ENCODE results near the gene VAMP8. TPM values are rescaled to one million over a fixed set of nuclear protein-coding genes. Genes with fewer than 3 reads are reported as not detected.
"Not testable (repeated sequence)": the region's sequence is repeated elsewhere in the genome, so short reads cannot be mapped to it uniquely, and the experiment has no call there.

The VAMP8 gene
- polyA plus RNA-seq, 4 donors: 18.8 to 103 (median 92.4) TPM

DNA sequence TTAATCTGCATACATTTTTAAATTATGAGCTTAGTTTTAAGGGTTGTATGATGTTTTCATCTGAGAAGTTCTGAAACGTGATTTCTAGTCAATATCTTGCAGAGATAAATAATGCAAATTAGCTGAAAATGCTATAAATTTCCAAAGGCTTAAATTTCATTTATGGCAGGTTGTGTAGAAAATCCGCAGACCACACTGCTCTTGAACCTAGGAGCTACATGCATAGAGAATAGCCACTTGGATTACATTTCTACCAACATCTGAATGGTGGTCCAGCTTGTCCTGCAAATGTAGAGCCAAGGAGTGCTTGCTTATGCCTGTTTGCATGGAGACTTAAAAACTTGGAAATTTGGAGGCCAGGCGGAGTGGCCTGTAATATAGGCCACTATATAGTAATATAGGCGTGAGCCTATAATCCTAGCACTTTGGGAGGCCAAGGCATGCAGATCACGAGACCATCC, 31.6 kb upstream of the VAMP8 start:
- no peak for DNase-seq (ENCODE audit: low read depth in 4 of 4, low spot score in 3 of 4)

DNA sequence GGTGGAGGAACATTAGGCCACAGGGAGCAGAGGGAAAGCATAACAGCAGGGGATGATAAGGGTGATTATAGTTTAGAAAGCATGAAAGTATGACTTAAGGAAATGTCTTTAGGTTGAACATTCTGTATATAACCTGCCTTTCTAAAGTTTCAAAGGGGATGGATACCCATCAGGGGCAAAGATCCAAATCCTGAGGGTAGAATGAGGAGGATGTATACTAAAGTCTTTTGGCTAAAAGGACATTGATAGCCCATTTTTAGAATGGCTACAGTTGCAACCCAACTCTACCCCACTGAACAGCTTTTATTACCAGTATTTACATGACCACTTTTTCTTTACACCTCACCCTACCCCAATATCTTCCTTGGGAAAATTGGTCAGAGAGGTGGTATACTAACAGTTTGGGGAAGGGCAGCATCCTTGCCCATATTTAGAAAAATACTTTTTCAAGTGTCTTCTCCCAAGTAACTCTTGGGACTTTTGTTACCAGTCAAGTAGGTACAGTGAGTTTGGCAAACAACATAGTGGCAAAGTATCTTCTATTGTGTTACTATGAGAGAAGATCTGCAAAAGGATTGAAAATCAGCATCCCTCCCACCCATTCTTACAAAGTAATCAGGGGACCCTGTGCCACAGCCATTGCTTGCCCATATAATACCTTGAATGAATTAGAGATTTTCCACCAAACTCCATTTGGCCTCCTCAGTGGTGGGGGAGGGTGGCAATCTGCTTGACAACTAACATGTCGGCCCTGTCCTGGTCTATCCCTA, 30.1 kb upstream of the VAMP8 start:
- DNase-seq (ENCODE audit: low read depth in 4 of 4, low spot score in 3 of 4): no peak

GRCh38 chr2:85547859-85548607, 29.4 kb upstream of the VAMP8 start:
- no peak for DNase-seq (ENCODE audit: low read depth in 4 of 4, low spot score in 3 of 4)

- DNase-seq (ENCODE audit: low read depth in 4 of 4, low spot score in 3 of 4): no peak
Measured at GRCh38 chr2:85548608-85548900, 28.8 kb upstream of the VAMP8 start.

- no peak for DNase-seq (ENCODE audit: low read depth in 4 of 4, low spot score in 3 of 4)
Measured at GRCh38 chr2:85549095-85549494, 28.3 kb upstream of the VAMP8 start.

- no peak for DNase-seq (ENCODE audit: low read depth in 4 of 4, low spot score in 3 of 4)
Measured at GRCh38 chr2:85549826-85550225, 27.6 kb upstream of the VAMP8 start.

DNA sequence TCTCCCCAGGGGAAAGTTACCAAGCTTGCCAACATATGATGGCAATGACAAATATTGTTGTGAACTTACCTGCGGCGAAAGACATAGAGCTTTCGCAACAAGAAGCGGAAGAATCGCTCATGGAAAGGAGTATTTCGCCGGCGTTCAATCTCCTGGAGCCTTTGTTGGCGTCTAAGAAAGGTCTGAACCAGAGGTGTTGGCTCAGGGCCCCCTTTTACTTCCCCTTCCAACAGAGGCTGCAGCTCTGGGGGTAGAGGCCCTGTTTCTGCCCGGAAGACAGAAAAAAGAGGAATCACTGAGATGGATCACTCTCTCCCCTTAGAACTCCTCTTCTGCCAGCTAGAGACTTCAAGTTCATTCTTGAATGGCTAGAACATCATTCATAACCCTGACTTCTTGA, 26.9 kb upstream of the VAMP8 start:
- DNase-seq (ENCODE audit: low read depth in 4 of 4, low spot score in 3 of 4): no peak

DNA sequence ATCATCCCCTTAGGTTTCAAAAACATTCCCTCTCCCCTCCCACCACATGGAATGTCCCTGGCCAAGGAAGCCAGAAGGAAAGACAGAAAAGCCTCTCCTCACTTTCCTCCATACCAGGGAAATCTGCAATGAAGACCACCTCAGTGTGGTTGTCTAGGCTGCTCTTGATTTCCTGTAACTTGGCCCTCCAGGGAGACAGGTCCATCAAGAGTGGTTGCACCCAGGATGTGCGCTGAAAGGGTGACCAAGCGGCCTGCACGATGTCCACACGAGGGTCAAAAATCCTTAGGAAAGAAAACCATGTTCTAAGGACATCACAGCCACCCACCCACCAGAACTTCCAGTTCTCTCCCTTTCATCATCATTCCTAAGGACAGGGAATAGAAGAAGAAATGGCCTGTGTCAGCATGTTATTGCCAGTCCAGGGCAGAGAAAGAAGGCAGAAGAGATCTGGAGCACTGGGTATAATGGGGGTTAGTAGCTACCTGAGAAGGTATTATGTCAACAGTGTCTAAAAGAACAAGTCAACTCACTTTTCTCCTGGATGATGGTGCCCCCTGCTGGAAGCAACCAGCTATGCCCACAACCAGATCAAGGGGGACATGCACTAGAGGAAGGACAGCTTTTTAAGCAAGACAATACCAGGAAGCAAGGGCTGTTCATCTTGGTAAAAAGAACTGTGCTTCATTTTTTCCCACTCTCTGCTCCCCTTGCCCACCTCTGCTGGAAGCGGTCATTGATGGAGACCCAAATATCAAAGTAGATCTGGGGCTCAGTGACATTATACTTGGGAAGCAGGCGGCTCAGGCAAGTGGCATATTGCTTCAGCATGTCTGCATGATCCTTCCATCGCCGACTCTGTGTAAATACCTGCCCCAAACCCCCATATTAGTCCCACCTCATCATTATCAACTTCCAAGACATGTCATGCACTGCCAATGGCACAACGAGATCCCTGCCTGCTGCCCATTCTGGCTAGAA, 25.4 kb upstream of the VAMP8 start:
- DNase-seq (ENCODE audit: low read depth in 4 of 4, low spot score in 3 of 4): peak in 3 of 4 donors; percentile 54 to 59 (median 58)

- DNase-seq (ENCODE audit: low read depth in 4 of 4, low spot score in 3 of 4): no peak
Measured at GRCh38 chr2:85553184-85553583, 24.2 kb upstream of the VAMP8 start.

DNA sequence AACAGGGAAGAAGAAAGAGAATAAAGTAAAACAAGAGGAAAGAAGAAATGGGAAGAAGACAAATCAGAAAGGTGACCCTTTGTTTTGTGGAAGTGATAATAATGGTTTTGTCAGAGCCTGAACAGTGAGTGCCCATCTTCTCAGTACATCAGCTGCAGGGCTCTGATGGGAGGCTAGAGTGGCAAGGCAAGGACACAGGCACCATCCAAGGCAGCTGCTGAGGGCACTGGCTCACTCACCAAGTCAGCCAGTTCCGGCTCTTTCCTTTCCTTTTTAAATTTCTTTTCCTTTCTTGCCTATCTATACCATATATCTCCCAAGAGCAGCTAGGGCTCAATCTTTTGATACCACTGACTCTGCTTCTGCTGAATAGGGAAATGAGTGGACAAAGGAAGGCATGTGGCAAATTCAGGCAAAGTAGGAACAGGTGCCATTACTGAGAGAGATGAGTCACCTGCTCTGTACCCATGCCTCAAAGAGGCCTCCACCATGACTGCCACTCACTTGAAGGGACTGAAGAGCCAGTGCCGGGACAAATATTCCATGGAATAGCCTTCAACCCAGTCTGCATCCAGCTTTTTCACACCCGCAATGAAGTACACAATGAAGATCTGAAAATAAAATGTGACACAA, 22.3 kb upstream of the VAMP8 start:
- DNase-seq (ENCODE audit: low read depth in 4 of 4, low spot score in 3 of 4): no peak

- no peak for DNase-seq (ENCODE audit: low read depth in 4 of 4, low spot score in 3 of 4)
Measured at GRCh38 chr2:85557130-85557529, 20.3 kb upstream of the VAMP8 start.

GRCh38 chr2:85558160-85558559, 19.2 kb upstream of the VAMP8 start:
- no peak for DNase-seq (ENCODE audit: low read depth in 4 of 4, low spot score in 3 of 4)

DNA sequence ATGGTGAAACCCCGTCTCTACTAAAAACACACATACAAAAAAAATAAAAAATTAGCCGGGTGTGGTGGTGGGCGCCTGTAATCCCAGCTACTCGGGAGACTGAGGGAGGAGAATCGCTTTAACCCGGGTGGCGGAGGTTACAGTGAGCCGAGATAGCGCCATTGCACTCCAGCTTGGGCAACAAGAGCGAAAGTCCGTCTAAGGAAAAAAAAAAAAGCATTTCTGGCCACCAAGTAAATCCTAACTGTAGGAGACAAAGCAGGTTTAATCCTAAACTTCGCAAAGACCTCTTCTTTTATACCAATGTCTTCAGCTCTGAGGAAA, 17.0 kb upstream of the VAMP8 start:
- DNase-seq (ENCODE audit: low read depth in 4 of 4, low spot score in 3 of 4): not testable (repeated sequence)

DNA sequence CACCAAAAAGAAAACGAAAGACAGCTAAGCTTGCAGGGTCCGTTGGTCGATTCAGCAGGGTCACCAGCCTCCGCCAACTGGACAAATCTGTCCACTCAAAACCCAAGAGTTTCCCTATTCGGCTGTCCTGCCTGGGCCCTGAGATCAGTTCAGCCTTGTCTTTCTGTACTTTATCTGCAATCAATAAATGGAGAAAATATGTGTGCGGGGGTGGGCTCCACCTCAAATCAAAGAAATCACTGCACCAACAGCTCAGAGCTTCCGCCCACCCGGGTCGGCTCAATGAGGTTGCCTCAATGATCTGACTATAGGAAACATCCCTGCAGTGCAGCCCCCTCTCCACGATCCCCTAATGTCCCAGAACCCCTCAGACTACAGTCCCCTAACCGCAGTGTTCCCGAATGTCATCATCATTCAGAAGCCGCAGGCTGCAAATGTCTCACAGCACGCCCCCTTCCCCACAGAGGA, 16.5 kb upstream of the VAMP8 start:
- DNase-seq (ENCODE audit: low read depth in 4 of 4, low spot score in 3 of 4): no peak

GRCh38 chr2:85561280-85562212, 15.8 kb upstream of the VAMP8 start, which contains the start of gene GGCX:
TSS of gene GGCX (minus strand) at chr2:85561493. CDS start at chr2:85561428, 65 bp downstream.
- peak; percentile 86 to 93 (median 92) for DNase-seq (ENCODE audit: low read depth in 4 of 4, low spot score in 3 of 4)

DNA sequence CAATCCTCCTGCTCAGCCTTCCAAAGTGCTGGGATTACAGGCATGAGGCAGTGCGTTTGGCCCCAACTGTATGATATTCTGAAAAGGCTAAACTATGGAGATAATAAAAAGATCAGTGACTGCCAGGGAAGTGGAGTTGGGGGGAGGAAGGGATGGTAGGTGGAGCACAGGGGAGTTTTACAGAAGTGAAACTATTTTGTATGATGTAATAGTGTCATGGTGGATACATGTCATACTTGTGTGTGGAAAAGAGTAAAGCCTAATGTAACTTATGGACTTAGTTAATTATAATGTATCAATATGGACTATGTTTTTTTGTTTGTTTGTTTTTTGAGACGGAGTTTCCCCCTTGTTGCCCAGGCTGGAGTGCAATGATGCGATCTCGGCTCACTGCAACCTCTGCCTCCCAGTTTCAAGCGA, 13.2 kb upstream of the VAMP8 start:
- no peak for DNase-seq (ENCODE audit: low read depth in 4 of 4, low spot score in 3 of 4)

DNA sequence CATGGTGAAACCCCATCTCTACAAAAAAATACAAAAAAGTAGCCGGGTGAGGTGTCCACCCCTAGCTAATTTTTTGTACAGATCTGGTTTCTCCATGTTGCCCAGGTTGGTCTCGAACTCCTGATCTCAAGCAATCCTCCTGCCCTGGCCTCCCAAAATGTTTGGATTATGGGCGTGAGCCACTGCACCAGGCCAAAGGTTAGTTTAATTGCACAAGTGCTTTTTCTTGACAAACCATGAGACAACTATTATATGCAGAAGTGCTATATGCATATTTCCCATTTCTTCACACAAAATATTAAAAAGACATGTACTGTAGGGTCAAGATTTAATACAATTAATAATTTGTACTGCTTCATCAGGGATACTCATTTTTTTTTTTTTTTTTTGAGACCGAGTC, 11.1 kb upstream of the VAMP8 start:
- no peak for DNase-seq (ENCODE audit: low read depth in 4 of 4, low spot score in 3 of 4)

DNA sequence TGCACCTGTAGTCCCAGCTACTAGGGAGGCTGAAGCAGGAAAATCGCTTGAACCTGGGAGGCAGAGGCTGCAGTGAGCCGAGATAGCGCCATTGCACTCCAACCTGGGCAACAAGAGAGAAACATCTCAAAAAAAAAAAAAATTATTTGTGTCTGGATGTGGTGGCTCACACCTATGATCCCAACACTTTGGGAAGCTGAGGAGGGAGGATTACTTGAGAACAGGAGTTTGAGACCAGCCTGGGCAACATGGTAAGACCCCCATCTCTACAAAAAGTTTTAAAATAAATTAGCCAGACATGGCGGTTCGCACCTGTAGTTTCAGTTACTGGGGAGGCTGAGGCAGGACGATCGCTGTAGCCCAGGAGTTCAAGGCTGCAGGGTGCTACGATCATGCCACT, 1.6 kb upstream of the VAMP8 start:
- no peak for DNase-seq (ENCODE audit: low read depth in 4 of 4, low spot score in 3 of 4)

GRCh38 chr2:85577063-85577385, 362 bp upstream of the VAMP8 start:
- no peak for DNase-seq (ENCODE audit: low read depth in 4 of 4, low spot score in 3 of 4)

Data from left renal pelvis (tissue), 4 donors.